ENCODE data around the gene MYH11. TPM values are rescaled to one million over a fixed set of nuclear protein-coding genes. Genes with fewer than 3 reads are reported as not detected.
"Not testable (repeated sequence)": the region's sequence is repeated elsewhere in the genome, so short reads cannot be mapped to it uniquely, and the experiment has no call there.

MYH11 gene
- total RNA-seq, 1 donor from 2014 or later: 1.9 TPM

DNA sequence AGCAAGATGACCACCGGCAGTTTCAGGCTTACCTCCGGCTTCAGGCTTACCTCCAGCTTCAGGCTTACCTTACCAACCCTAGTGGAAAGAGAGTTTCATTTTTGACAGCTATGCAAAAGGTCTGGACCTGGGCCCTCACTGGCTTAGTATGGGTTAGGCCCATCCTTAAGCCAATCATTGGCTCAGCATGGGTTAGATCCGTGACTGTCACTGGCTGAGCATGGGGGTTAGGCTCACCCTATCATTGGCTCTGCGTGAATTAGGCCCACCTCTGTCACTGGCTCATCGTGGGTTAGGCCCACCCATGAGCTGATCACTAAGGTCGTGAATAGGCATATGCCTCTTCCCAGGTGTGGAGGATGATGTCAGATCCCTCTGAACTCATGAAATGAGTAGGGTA, 198.7 kb downstream of the MYH11 start:
- H3K4me1 Mint-ChIP-seq (ENCODE audit: unreplicated experiment): peaks cover 13% of the 10 kb centered on the region
- H3K27me3 Mint-ChIP-seq (ENCODE audit: unreplicated experiment): no peaks in the 10 kb centered on the region
- no peak for DNase-seq (ENCODE audit: extremely low spot score, unreplicated experiment)
- no peak overlapping the region for H3K4me3 Mint-ChIP-seq (ENCODE audit: unreplicated experiment)
- TF ChIP-seq, protein P1, sequence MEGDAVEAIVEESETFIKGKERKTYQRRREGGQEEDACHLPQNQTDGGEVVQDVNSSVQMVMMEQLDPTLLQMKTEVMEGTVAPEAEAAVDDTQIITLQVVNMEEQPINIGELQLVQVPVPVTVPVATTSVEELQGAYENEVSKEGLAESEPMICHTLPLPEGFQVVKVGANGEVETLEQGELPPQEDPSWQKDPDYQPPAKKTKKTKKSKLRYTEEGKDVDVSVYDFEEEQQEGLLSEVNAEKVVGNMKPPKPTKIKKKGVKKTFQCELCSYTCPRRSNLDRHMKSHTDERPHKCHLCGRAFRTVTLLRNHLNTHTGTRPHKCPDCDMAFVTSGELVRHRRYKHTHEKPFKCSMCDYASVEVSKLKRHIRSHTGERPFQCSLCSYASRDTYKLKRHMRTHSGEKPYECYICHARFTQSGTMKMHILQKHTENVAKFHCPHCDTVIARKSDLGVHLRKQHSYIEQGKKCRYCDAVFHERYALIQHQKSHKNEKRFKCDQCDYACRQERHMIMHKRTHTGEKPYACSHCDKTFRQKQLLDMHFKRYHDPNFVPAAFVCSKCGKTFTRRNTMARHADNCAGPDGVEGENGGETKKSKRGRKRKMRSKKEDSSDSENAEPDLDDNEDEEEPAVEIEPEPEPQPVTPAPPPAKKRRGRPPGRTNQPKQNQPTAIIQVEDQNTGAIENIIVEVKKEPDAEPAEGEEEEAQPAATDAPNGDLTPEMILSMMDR (IDR thresholded peaks at IDR 0.05): no peak
- H3K9me3 Mint-ChIP-seq (ENCODE audit: unreplicated experiment): no peaks in the 10 kb centered on the region
- H3K36me3 Mint-ChIP-seq (ENCODE audit: unreplicated experiment): peaks cover 9% of the 10 kb centered on the region
- peak overlapping the region; percentile 44 for H3K27ac Mint-ChIP-seq (ENCODE audit: unreplicated experiment)

DNA sequence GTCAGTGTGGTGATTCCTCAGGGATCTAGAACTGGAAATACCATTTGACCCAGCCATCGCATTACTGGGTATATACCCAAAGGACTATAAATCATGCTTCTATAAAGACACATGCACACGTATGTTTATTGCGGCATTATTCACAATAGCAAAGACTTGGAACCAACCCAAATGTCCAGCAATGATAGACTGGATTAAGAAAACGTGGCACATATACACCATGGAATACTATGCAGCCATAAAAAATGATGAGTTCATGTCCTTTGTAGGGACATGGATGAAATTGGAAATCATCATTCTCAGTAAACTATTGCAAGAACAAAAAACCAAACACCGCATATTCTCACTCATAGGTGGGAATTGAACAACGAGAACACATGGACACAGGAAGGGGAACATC, 201.3 kb downstream of the MYH11 start:
- not testable (repeated sequence) for H3K36me3 Mint-ChIP-seq (ENCODE audit: unreplicated experiment); DNase-seq (ENCODE audit: extremely low spot score, unreplicated experiment); H3K27me3 Mint-ChIP-seq (ENCODE audit: unreplicated experiment); H3K9me3 Mint-ChIP-seq (ENCODE audit: unreplicated experiment); H3K27ac Mint-ChIP-seq (ENCODE audit: unreplicated experiment); H3K4me3 Mint-ChIP-seq (ENCODE audit: unreplicated experiment)
- H3K4me1 Mint-ChIP-seq (ENCODE audit: unreplicated experiment): peaks cover 27% of the 10 kb centered on the region

DNA sequence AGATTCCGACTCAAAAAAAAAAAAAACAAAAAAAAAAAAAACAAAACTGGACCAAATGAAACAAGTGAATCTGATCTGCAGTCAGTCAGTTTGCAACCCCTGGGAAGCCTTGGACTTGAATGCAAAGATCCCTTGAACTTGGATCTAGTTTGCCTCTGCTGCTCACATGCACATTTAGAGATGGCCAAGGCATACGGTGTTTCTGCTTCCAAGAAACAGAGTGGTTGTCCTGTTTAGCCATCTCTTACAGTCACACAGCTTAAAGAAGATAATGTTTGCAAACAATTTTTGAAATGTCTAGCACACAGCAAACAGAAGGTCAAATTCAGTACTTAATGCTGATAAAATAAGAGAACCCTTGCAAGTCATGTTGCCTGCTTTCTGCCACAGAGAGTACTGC, 202.2 kb downstream of the MYH11 start:
- no peak overlapping the region for H3K27ac Mint-ChIP-seq (ENCODE audit: unreplicated experiment)
- no peaks in the 10 kb centered on the region for H3K27me3 Mint-ChIP-seq (ENCODE audit: unreplicated experiment)
- H3K9me3 Mint-ChIP-seq (ENCODE audit: unreplicated experiment): no peaks in the 10 kb centered on the region

DNA sequence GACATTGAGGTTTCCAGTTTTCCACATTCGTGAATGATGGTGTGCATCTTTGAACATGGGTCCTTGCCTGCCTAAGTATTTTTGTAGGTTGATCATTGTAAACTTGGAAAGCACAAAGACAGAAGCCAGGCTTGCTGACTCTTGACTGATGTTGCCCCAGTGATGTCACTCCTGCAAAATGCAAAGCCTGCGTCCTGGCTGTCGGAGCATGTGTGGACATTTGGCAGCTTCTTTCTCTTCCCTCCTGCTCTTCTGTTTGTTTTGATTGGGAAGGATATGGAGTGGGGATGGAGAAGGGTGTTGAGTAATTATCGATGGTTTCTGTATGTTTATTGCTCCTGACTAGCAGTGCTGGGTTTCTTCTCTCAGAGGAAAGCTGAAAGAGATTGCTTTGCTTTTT, 203.6 kb downstream of the MYH11 start:
- no peak for DNase-seq (ENCODE audit: extremely low spot score, unreplicated experiment)
- H3K4me3 Mint-ChIP-seq (ENCODE audit: unreplicated experiment): peak overlapping the region; percentile 8
- H3K27ac Mint-ChIP-seq (ENCODE audit: unreplicated experiment): peak overlapping the region; percentile 75
- peaks cover 27% of the 10 kb centered on the region for H3K4me1 Mint-ChIP-seq (ENCODE audit: unreplicated experiment)
- no peaks in the 10 kb centered on the region for H3K27me3 Mint-ChIP-seq (ENCODE audit: unreplicated experiment)
- no peaks in the 10 kb centered on the region for H3K9me3 Mint-ChIP-seq (ENCODE audit: unreplicated experiment)
- TF ChIP-seq, protein P1 (IDR thresholded peaks at IDR 0.05): no peak
- no peaks in the 10 kb centered on the region for H3K36me3 Mint-ChIP-seq (ENCODE audit: unreplicated experiment)

More for the DNA sequence above, 202.2 kb downstream of the MYH11 start:
- no peak for DNase-seq (ENCODE audit: extremely low spot score, unreplicated experiment)
- TF ChIP-seq, protein P1 (IDR thresholded peaks at IDR 0.05): no peak
- Mint-ChIP-seq H3K4me3 (ENCODE audit: unreplicated experiment) (no peak overlapping the region), H3K4me1 (ENCODE audit: unreplicated experiment) (peaks cover 27% of the 10 kb centered on the region), H3K36me3 (ENCODE audit: unreplicated experiment) (no peaks in the 10 kb centered on the region)

Other genes with a start within 250 kb of the MYH11 start
- gene MARF1, start 213.9 kb downstream of the MYH11 start, total RNA-seq: 79.7 and 83.0 TPM in 2 replicates
- gene NDE1, start 206.8 kb downstream of the MYH11 start, total RNA-seq: 41.0 and 45.4 TPM in 2 replicates
- gene CEP20, start 31.6 kb upstream of the MYH11 start, total RNA-seq: 24.3 and 31.2 TPM in 2 replicates
- 256 and 271 TPM in 2 replicates for gene ABCC1, start 92.6 kb upstream of the MYH11 start, total RNA-seq